IMR-90 (cell line): ENCODE data around the gene C1orf167. TPM values are rescaled to one million over a fixed set of nuclear protein-coding genes. Genes with fewer than 3 reads are reported as not detected.

Experiments
- ATAC-seq: fragments of 200-7000 bp; cut with Tn5 transposase; 2 replicates; pipeline ENCODE4 v1.9.1; 2020; ENCODE audit warnings: low read depth, mild to moderate bottlenecking, moderate library complexity
- BruUV-seq: library from RNA; stranded (reverse); fragments of 400-500 nt; replicated peaks from 2 replicates; lab custom pipeline; 2021; lab: Mats Ljungman, UMichigan
- CTCF ChIA-PET: fragments of 300-600 bp; formaldehyde crosslinking; extraction: SDS; loops from one replicate; lab custom pipeline; 2021; ENCODE audit warnings: antibody characterized with exemption; lab: Yijun Ruan, JAX
- POLR2A ChIA-PET: fragments of 300-600 bp; sonication (Branson Sonifier 250); formaldehyde crosslinking; loops from one replicate; lab custom pipeline; 2022; ENCODE audit warnings: antibody characterized with exemption; ENCODE audit not compliant: unreplicated experiment; lab: Charles Lee
- DNase-seq: peaks from one replicate; pipeline ENCODE4 v3.0.0; 2013
- H2AFZ ChIP-seq: replicated peaks from 2 replicates; pipeline ENCODE3; 2013; ENCODE audit warnings: low read length, mild to moderate bottlenecking; ENCODE audit not compliant: poor library complexity
- H2AK5ac ChIP-seq: 2 replicates; pipeline ENCODE4 v1.6.1; 2013; ENCODE audit warnings: low read depth, low read length, inconsistent platforms
- H2AK9ac ChIP-seq: replicated peaks from 2 replicates; pipeline ENCODE3; 2013; ENCODE audit warnings: mild to moderate bottlenecking, low read depth, low read length, moderate library complexity; ENCODE audit not compliant: poor library complexity
- H2BK120ac ChIP-seq: 2 replicates; pipeline ENCODE4 v1.6.1; 2013; ENCODE audit warnings: low read depth, low read length, inconsistent platforms
- H2BK15ac ChIP-seq: 3 replicates; pipeline ENCODE4 v1.6.1; 2013; ENCODE audit warnings: low read depth, low read length, inconsistent platforms
- H2BK20ac ChIP-seq: 2 replicates; pipeline ENCODE4 v1.6.1; 2013; ENCODE audit warnings: low read depth, mild to moderate bottlenecking, inconsistent platforms, low read length, moderate library complexity
- H2BK5ac ChIP-seq: 2 replicates; pipeline ENCODE4 v1.6.1; 2013; ENCODE audit warnings: mild to moderate bottlenecking, low read depth, low read length, inconsistent platforms; ENCODE audit not compliant: poor library complexity, severe bottlenecking
- H3K14ac ChIP-seq: replicated peaks from 2 replicates; pipeline ENCODE4 v1.6.1; 2013; ENCODE audit warnings: low read depth, low read length, inconsistent platforms
- H3K18ac ChIP-seq: 2 replicates; pipeline ENCODE4 v1.6.1; 2013; ENCODE audit warnings: low read depth, low read length, control low read depth
- H3K23ac ChIP-seq: 2 replicates; pipeline ENCODE4 v1.6.1; 2013; ENCODE audit warnings: low read depth, low read length, inconsistent platforms
- H3K27ac ChIP-seq: 2 replicates; pipeline ENCODE4 v1.5.1; 2013; ENCODE audit warnings: mild to moderate bottlenecking, control low read depth, low read length; ENCODE audit not compliant: insufficient read depth
- H3K27me3 ChIP-seq: 2 replicates; pipeline ENCODE4 v1.6.1; 2013; ENCODE audit warnings: low read length; ENCODE audit not compliant: control insufficient read depth, insufficient read depth
- H3K36me3 ChIP-seq: 2 replicates; pipeline ENCODE4 v1.6.1; 2013; ENCODE audit warnings: low read length, mixed read lengths; ENCODE audit not compliant: control insufficient read depth, insufficient read depth
- H3K4ac ChIP-seq: 2 replicates; pipeline ENCODE4 v1.6.1; 2013; ENCODE audit warnings: low read depth, low read length, inconsistent platforms
- H3K4me1 ChIP-seq: 2 replicates; pipeline ENCODE4 v1.6.1; 2013; ENCODE audit warnings: low read length, mixed read lengths; ENCODE audit not compliant: control insufficient read depth, insufficient read depth
- H3K4me2 ChIP-seq: 2 replicates; pipeline ENCODE4 v1.6.1; 2013; ENCODE audit warnings: low read depth, mild to moderate bottlenecking, control low read depth, low read length, moderate library complexity
- H3K4me3 ChIP-seq: 2 replicates; pipeline ENCODE4 v1.5.1; 2013; ENCODE audit warnings: low read depth, mild to moderate bottlenecking, control low read depth, low read length, moderate library complexity; ENCODE audit not compliant: insufficient read depth
- H3K56ac ChIP-seq: 2 replicates; pipeline ENCODE4 v1.6.1; 2013; ENCODE audit warnings: low read length, inconsistent platforms; ENCODE audit not compliant: insufficient read depth; ENCODE audit errors: extremely low read depth
- H3K79me1 ChIP-seq, 2 experiments: 2 replicates each; pipeline ENCODE4 v1.6.1; 2013; ENCODE audit warnings: low read length in 2 of 2, inconsistent platforms in 1 of 2, low read depth in 1 of 2
- H3K9ac ChIP-seq: 2 replicates; pipeline ENCODE4 v1.6.1; 2013; ENCODE audit warnings: low read depth, low read length, control low read depth
- H3K9me1 ChIP-seq: 2 replicates; pipeline ENCODE4 v1.6.1; 2013; ENCODE audit warnings: low read length, inconsistent platforms; ENCODE audit not compliant: insufficient read depth
- H3K9me3 ChIP-seq: 2 replicates; pipeline ENCODE4 v1.6.1; 2013; ENCODE audit warnings: low read length; ENCODE audit not compliant: control insufficient read depth, insufficient read depth
- H4K20me1 ChIP-seq: 2 replicates; pipeline ENCODE4 v1.6.1; 2013; ENCODE audit warnings: low read length, inconsistent platforms; ENCODE audit not compliant: insufficient read depth
- H4K5ac ChIP-seq: 2 replicates; pipeline ENCODE4 v1.6.1; 2013; ENCODE audit warnings: mild to moderate bottlenecking, low read depth, low read length, control low read depth
- H4K8ac ChIP-seq, 2 experiments: 2 replicates each; pipeline ENCODE4 v1.6.1; 2013; ENCODE audit warnings: low read depth in 2 of 2, low read length in 2 of 2, control low read depth in 1 of 2, inconsistent platforms in 1 of 2
- H4K91ac ChIP-seq: 2 replicates; pipeline ENCODE4 v1.6.1; 2013; ENCODE audit warnings: low read depth, low read length, inconsistent platforms; ENCODE audit not compliant: insufficient read depth
- SMC3 ChIP-seq: fragments of 150-350 bp; IDR thresholded peaks from 2 replicates; pipeline ENCODE4 v1.6.1; 2016; ENCODE audit warnings: low read depth, mild to moderate bottlenecking, antibody characterized with exemption, low read length, moderate library complexity
- WGBS, 2 experiments: methylation state at CpG; one replicate each; pipeline versions ENCODE4 v1.1.5 to v1.1.7; 2013; ENCODE audit warnings: missing lambda C conversion rate in 2 of 2; ENCODE audit not compliant: insufficient read length in 1 of 2; ENCODE audit errors: extremely low coverage in 2 of 2; 5-methylcytosine and 5-hydroxymethylcytosine counted together
- dilution Hi-C: fragments of 300-500 bp; cut with HindIII; formaldehyde crosslinking; loops from one replicate; pipeline ENCODE4 v1.14.3; 2018; ENCODE audit warnings: low sequenced_read_pairs; ENCODE audit not compliant: unreplicated experiment
- in situ Hi-C: fragments of 300-500 bp; cut with MboI; formaldehyde crosslinking; loops from 3 replicates; pipeline ENCODE4 v1.14.3; 2019; ENCODE audit warnings: low sequenced_read_pairs, inconsistent platforms, mixed read lengths
- intact Hi-C: fragments of 100-400 bp; cut with micrococcal nuclease; formaldehyde crosslinking; loops from 2 replicates; pipeline ENCODE4 v1.10.0; 2022
- polyA plus RNA-seq, 3 experiments: library from polyadenylated mRNA; depleted of rRNA; stranded (reverse); fragments of >200 nt; gene quantifications; 2 replicates each; pipeline ENCODE4 v1.2.3, GENCODE V29; 2012; ENCODE audit warnings: low replicate concordance in 1 of 3
- total RNA-seq: library from RNA; depleted of rRNA; stranded (reverse); fragments of >200 nt; gene quantifications from 2 replicates; pipeline ENCODE4 v1.2.3, GENCODE V29; 2012

The C1orf167 gene
- total and polyA plus RNA-seq, 2 of the 4 experiments (the other 2 are of a cell fraction): under 0.01 to 0.15 TPM

DNA sequence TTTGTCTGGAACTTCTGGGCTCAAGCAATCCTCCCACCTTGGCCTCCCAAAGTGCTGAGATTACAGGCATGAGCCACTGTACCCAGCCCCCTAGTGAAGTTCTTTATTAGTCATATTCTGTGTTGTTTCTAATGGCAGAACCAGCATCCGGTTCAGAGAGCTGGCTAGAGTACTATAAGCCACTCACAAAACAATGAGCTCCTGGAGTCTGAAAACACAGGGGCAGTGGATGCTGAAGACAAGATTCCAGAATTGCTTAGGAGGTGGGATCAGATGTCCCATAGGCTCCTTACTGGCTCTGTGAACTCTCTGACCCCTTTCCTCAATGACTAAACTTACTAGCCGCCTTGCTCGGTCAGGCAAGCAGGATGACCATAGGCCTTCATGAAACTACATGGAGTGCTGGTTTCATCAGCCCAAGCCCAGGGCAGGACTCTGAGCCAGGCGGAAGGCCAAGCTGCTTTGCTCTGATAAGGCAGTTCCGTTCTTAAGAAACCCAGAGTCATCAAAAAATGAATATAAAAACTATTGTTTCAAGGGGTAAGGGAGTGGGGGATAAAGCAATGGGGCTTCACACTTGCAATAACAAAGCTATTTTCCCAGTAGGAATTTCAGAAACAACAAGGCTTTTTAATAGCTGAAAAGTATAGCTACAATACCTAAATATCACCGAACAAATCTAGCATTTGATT lies 35.7 kb downstream of the C1orf167 start:
- no peak for TF ChIP-seq SMC3
- no peak overlapping the region for H2AK9ac ChIP-seq
- H3K9me3 ChIP-seq: no peaks in the 10 kb centered on the region
- no peak overlapping the region for H3K9ac ChIP-seq
- ChIA-PET CTCF (interaction anchor here (0.6 kb wide), 2 partner anchors 13 to 131 kb away, joined by 3 to 5 read pairs; no protein-coding TSS in a partner anchor), POLR2A (no interaction called here)
- no peak overlapping the region for H3K18ac ChIP-seq
- peak overlapping the region; percentile 40; the same call in 1 of the 2 replicates for H3K27ac ChIP-seq
- peaks cover 48% of the 10 kb centered on the region for H3K36me3 ChIP-seq
- H2AK5ac ChIP-seq: no peak overlapping the region; the same call in 1 of the 2 replicates
- peaks cover 6% of the 10 kb centered on the region; the same call in 1 of the 2 replicates for H3K9me1 ChIP-seq
- peaks cover 8% of the 10 kb centered on the region for H3K4me1 ChIP-seq
- ATAC-seq (peak; percentile 27; the same call in 1 of the 2 replicates), DNase-seq (peak; percentile 51)
- in situ Hi-C loops (no loop called here), intact Hi-C loops (no loop called here), dilution Hi-C loops (no loop called here)
- H3K4me3 ChIP-seq: no peak overlapping the region
- no peaks in the 10 kb centered on the region for H3K27me3 ChIP-seq
- H2BK15ac ChIP-seq: no peak overlapping the region; the same call in 2 of the 3 replicates
- no peak overlapping the region for H3K4ac ChIP-seq
- no peaks in the 10 kb centered on the region for H4K20me1 ChIP-seq
- no peak overlapping the region for H3K14ac ChIP-seq
- H2BK5ac ChIP-seq: no peak overlapping the region
- H2BK20ac ChIP-seq: no peak overlapping the region
- H2BK120ac ChIP-seq: peak overlapping the region; percentile 3; the same call in 1 of the 2 replicates
- peaks cover 0 to 21% of the 10 kb centered on the region in 2 experiments; a peak in 2 of 4 replicates for H3K79me1 ChIP-seq
- H2AFZ ChIP-seq: no peak overlapping the region
- no peak overlapping the region for H3K4me2 ChIP-seq
- BruUV-seq: no TSS peak
- WGBS, 2 experiments: no CpG with 5 or more reads among the region's 6 CpGs
- H4K8ac ChIP-seq: no peak overlapping the region; a peak in 1 of 4 replicates
- no peak overlapping the region for H3K56ac ChIP-seq
- no peak overlapping the region for H4K5ac ChIP-seq
- H3K23ac ChIP-seq: no peak overlapping the region
- no peak overlapping the region for H4K91ac ChIP-seq
